ENCODE results near the gene FANCC. TPM values are rescaled to one million over a fixed set of nuclear protein-coding genes. Genes with fewer than 3 reads are reported as not detected.

The FANCC gene
- total and polyA plus RNA-seq, 12 donors = 1.9 to 6.1 (median 3.3) TPM

DNA sequence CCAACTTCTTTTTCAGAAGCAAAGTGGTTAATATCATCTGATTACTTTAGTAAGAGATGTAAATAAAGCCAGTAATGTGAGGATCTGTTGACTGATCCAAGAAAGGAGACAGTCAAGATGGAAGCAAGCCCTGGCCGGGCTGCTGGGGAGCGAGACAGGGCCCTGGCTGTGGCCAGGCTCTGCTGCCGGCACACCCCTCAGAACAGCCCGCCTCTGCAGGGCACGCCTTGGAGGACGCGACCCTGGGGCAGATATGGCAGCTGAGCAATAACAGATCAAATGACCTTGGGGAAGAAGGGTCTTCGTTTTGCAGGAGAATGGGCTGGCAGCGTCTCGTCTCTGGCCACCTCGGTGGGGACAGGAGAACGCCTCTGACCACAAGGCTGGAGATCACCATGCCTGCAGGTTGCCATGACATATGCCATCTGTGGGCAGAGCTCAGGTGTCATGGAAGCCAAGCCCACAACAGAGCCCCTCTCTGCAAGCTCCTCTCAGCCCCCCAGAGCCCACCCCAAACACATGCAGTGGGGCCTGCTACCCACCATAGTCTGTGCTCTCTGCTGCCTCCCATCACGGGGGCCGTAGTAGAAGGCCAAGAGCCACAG, 206.5 kb downstream of the FANCC start:
- no peak for DNase-seq
- Histone ChIP-seq H3K27ac (no peak overlapping the region), H3K4me1 (replicated peaks in 1 of 2) (peaks cover 0 to 19% of the 10 kb centered on the region in 2 donors), H3K36me3 (replicated peaks in 1 of 2) (peaks cover 0 to 4% of the 10 kb centered on the region in 2 donors), H3K9me3 (replicated peaks in 1 of 3) (no peaks in the 10 kb centered on the region), H3K4me3 (no peak overlapping the region), H3K27me3 (no peaks in the 10 kb centered on the region)
- WGBS, 4 donors = 89 to 92% (median 92%) methylated on average over 8 to 14 of the region's 14 CpGs
- TF ChIP-seq POLR2A (IDR thresholded peaks at IDR 0.05) = no peak
- TF ChIP-seq, protein P1, sequence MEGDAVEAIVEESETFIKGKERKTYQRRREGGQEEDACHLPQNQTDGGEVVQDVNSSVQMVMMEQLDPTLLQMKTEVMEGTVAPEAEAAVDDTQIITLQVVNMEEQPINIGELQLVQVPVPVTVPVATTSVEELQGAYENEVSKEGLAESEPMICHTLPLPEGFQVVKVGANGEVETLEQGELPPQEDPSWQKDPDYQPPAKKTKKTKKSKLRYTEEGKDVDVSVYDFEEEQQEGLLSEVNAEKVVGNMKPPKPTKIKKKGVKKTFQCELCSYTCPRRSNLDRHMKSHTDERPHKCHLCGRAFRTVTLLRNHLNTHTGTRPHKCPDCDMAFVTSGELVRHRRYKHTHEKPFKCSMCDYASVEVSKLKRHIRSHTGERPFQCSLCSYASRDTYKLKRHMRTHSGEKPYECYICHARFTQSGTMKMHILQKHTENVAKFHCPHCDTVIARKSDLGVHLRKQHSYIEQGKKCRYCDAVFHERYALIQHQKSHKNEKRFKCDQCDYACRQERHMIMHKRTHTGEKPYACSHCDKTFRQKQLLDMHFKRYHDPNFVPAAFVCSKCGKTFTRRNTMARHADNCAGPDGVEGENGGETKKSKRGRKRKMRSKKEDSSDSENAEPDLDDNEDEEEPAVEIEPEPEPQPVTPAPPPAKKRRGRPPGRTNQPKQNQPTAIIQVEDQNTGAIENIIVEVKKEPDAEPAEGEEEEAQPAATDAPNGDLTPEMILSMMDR (IDR thresholded peaks at IDR 0.05) = no peak
- intact Hi-C loops (cut with DNase I) = no loop called here

DNA sequence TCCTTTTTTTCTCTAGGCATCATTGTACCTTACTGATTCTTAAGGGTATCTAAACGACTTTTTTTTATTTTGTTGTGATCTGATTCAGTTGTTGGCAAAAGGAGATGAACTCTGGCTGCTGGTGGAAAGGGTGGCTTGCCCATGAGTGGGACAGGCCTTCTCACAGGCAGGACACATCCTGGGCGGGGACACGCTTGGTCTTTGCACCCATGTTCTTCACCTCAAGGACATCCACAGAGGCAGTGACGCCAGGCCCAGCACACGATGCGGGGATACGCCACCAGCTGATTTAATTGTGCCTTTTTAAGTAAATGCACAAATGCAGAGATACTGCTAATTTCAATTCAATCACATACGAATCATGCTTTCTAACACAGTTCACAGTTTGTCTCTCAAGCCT, 208.1 kb downstream of the FANCC start:
- intact Hi-C loops (cut with DNase I) = no loop called here
- Histone ChIP-seq H3K4me1 (replicated peaks in 1 of 2) (peaks cover 0 to 19% of the 10 kb centered on the region in 2 donors), H3K4me3 (no peak overlapping the region), H3K27ac (no peak overlapping the region), H3K36me3 (replicated peaks in 1 of 2) (peaks cover 0 to 4% of the 10 kb centered on the region in 2 donors), H3K9me3 (replicated peaks in 1 of 3) (no peaks in the 10 kb centered on the region), H3K27me3 (no peaks in the 10 kb centered on the region)
- 89 to 92% (median 91%) methylated on average over 8 of the region's 8 CpGs for WGBS, 4 donors
- DNase-seq = no peak
- TF ChIP-seq POLR2A (IDR thresholded peaks at IDR 0.05) = no peak
- TF ChIP-seq, protein P1 (IDR thresholded peaks at IDR 0.05) = no peak

DNA sequence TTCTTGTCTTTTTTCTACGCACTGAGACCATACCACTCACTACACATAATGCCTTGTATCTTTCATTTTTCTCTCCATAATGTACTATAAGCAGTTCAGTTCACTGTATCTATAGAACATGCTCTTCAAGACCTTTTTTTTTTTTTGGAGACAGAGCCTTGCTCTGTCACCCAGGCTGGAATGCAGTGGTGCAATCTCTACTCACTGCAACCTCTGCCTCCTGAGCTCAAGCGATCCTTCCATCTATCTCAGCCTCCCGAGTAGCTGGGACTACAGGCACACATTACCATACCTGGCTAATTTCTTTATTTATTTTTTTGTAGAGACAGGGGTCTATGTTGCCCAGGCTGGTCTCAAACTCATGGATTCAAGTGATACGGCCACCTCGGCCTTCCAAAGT, 208.7 kb downstream of the FANCC start:
- intact Hi-C loops (cut with DNase I) = no loop called here
- TF ChIP-seq, protein P1 (IDR thresholded peaks at IDR 0.05) = no peak
- TF ChIP-seq POLR2A (IDR thresholded peaks at IDR 0.05) = no peak
- H3K27me3 ChIP-seq = no peaks in the 10 kb centered on the region
- H3K36me3 ChIP-seq (replicated peaks in 1 of 2) = peaks cover 0 to 4% of the 10 kb centered on the region in 2 donors
- H3K9me3 ChIP-seq (replicated peaks in 1 of 3) = no peaks in the 10 kb centered on the region
- no peak overlapping the region for H3K27ac ChIP-seq
- no peak overlapping the region for H3K4me3 ChIP-seq
- DNase-seq = no peak
- H3K4me1 ChIP-seq (replicated peaks in 1 of 2) = peaks cover 0 to 19% of the 10 kb centered on the region in 2 donors
- WGBS, 4 donors = 96 to 97% (median 96%) methylated on average over 5 of the region's 5 CpGs

DNA sequence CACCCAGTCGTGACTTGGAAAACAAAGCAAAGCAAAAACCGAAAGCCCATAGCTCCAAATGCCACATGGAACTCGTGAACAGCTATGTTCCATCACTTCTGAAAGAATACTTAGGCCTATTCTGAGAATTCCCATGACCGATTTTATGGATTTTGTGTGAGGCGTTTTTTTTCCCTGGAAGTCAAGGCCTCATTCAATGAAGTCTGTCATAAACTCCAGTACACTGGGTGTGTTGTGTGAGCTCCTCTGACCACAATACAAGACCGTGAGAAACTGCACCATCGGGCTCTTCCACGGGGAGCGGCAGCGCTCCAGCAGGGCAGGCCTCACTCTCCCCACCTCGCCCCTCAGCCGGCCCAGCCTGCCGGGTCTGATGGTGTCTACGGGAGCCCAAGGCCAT, 209.5 kb downstream of the FANCC start:
- Histone ChIP-seq H3K9me3 (replicated peaks in 1 of 3) (no peaks in the 10 kb centered on the region), H3K4me3 (no peak overlapping the region), H3K36me3 (replicated peaks in 1 of 2) (peaks cover 0 to 4% of the 10 kb centered on the region in 2 donors), H3K4me1 (replicated peaks in 1 of 2) (peaks cover 0 to 19% of the 10 kb centered on the region in 2 donors), H3K27me3 (no peaks in the 10 kb centered on the region), H3K27ac (peak overlapping the region in 1 of 5 donors; percentile 39)
- intact Hi-C loops (cut with DNase I) = no loop called here
- WGBS, 4 donors = 76 to 94% (median 84%) methylated on average over 13 to 14 of the region's 14 CpGs
- DNase-seq = no peak
- TF ChIP-seq POLR2A (IDR thresholded peaks at IDR 0.05) = no peak
- TF ChIP-seq, protein P1 (IDR thresholded peaks at IDR 0.05) = no peak
